HL-60/S4 treated with retinoic acid at 250 ng/mL for 4 days and 3 days (cell line): ENCODE results near the gene METTL25B.

Experiments used
- in situ Hi-C: fragments of 300-500 bp; cut with MboI; formaldehyde crosslinking; loops from 2 replicates; pipeline ENCODE4 v1.7.0; 2022; ENCODE audit warnings: low sequenced_read_pairs

The METTL25B gene

DNA sequence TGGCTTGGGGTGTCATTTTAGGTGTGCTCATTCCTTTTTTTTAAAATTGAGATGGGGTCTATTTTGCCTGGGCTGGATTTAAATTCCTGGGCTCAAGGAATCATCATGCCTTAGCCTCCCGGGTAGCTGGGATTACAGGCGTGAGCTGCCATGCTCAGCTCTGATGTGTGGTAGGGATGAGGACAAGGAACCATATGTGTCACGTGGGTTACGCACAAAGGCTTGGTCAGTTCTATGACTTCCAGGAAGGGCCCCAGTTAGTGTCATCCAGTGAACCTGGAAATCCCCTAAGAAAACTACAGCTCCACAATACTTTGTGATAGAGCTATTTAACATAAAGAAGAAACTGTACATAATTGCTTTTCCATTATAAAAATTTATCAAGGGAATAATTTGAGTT is 6.7 kb upstream of the METTL25B start:
- in situ Hi-C loops, result loop anchor here (25.0 kb wide), 1 partner anchor 166 kb away; the partner anchor contains the start of gene PEAR1

GRCh38 chr1:156725683-156726280 is 2.5 kb upstream of the METTL25B start:
- in situ Hi-C loops, result no loop called here

DNA sequence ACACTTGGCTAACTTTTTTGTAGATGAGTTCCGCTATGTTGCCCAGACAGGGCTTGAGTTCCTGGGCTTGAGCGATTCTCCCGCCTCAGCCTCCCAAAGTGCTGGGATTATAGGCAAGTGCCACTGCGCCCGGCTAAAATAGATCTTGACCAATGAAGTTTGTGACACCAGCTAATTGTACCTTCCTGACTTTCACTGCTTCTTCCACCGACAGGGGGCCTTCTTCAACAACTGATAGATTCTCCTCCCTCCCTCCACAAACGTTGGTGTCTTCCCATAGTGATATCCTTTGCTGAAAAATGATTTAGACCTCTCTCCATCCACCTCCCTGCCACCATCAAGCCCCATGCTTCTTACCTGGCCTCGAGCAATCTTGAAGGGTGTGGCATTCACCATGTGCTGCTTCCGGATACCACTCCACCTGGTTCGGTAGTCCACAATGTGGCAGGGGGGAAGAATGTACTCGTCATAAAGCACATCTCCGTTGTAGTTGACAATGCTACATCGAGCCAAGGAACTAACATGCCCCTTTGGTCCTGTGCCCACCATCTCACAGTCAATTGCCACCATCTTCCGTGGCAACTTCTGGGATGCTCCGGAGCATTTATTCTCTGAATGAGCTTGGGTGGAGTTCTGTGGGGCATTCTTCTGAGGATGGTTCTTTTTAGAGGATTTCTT is 1.6 kb upstream of the METTL25B start:
- in situ Hi-C loops, result no loop called here

DNA sequence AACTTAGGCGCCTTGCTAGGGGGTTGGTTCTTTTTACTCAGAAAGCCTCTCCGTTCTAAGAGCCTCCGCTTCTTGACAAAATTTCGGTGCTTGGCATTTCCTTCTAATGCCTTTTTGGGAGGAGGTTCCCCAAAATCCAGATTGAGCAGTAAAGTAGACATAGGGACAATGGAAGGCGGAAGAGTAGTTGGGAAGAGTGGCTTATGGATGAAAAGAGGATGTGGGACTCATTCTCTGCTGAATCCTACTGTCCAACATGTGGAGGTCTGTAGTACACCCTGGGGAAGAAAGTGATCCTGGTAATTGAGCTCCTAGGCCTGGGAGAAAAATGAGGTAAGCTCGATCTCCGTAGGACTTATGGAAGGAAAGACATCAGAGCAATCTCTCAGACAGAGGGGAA is 777 bp upstream of the METTL25B start:
- in situ Hi-C loops, result no loop called here

- in situ Hi-C loops, result no loop called here
Observed at GRCh38 chr1:156728599-156729462, 562 bp downstream of the METTL25B start, which contains the start of gene ISG20L2. Gene ISG20L2, minus strand, starts transcription at chr1:156728766. Its CDS starts 1,114 bp downstream, at chr1:156727652.

DNA sequence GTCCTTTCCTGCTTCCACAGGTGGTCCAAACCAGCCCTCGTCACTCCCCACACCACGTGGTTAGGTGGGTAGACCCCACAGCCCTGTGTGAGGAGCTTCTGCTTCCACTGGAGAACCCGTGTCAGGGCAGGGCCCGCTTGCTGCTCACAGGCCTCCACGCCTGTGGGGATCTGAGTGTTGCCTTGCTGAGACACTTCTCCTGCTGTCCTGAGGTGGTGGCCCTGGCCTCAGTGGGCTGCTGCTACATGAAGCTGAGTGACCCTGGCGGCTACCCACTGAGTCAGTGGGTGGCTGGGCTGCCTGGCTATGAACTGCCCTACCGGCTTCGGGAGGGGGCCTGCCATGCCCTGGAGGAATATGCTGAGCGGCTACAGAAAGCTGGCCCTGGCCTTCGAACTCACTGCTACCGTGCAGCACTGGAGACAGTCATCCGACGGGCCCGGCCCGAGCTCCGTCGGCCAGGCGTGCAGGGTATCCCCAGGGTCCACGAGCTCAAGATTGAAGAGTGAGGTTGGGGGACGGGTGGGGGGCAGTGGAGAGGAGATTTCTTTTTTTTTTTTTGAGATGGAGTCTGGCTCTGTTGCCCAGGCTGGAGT is 5.8 kb downstream of the METTL25B start:
- in situ Hi-C loops, result no loop called here

GRCh38 chr1:156738407-156738806 is 10.1 kb downstream of the METTL25B start:
- in situ Hi-C loops, result no loop called here

- in situ Hi-C loops, result no loop called here
Observed at GRCh38 chr1:156738916-156739315, 10.6 kb downstream of the METTL25B start.

GRCh38 chr1:156740237-156740740 is 12.0 kb downstream of the METTL25B start:
- in situ Hi-C loops, result no loop called here

DNA sequence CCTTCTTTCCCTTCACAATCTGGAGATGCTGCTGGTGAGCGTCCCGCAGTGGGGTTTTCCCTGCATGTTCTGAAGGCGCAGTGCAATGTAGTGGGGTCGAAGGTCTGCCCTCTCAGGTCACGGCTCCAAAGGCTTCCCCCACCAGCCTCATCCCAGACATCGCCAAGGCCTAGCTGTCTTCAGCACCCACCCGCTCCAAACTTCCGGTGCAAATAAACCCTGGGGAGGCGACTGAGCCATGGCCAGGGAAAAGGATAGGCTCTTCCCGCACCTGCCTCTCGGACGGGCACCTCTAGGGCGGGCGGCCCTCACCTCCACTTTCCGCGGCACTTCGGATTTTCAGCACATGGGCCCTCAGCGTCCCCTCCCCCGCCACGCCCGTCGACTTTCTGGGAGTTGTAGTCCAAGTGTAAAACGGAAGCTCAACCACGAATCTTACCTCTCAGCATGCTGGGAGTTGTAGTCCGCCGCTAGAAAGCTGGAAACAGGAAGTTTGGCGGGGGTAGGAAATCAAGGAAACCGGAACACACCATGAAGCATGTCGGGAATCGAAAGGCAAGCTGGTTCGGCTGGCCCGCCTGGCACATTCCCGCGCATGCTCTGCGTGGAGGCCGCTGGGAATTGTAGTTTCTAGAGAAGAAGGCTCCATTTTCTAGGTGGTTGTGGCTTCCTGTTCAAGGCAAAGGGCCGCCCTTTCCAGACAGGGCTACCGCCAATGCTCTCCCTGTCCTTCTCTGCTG is 12.6 kb downstream of the METTL25B start, which contains the start of gene MRPL24:
MRPL24 (minus strand) TSS at position 348 of the 740 bp plus-strand sequence. CDS start 2,384 bp downstream, outside the sequence.
- in situ Hi-C loops, result no loop called here

DNA sequence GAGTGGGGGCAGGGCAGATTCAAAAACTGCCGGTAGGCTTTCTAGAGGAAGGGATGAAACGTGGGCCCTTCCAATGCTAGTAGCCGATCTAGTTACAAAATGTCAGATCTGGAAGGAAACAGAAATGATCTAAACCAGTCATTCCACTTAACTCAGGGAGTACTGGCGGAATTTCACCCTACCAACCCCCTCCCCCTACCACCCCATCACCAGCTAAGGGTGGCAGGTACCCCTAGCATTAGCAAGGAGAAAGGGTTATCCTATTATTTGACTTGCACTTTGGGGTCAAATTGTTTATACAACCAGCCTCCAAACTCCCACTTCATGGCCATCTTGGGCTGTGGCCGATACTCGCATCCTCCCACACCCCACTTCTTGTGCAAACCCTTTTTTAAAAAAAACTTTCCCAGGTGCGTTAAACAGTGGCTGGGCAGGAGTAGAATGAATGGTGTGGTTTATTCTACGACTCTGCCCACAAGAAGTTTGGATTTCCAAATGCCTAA is 13.3 kb downstream of the METTL25B start:
- in situ Hi-C loops, result no loop called here

DNA sequence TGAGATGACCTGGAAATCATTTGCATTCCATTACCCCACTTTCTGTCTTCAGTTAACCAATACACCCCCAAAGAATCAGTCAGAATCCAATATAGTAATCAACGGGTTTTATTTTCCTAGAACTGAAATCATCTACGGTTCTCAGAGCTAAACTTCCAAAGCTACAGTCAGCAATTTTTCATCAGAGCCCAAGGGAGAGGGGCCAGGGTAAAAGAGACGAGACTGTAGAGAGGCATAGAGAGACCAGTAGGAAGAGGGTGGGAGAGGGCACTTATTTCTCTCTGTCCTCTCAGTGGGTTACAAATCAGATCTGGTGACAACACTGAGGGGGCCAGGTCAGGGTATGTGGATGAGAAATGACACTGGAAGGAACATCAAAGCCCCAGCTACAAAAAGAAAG is 13.7 kb downstream of the METTL25B start:
- in situ Hi-C loops, result no loop called here

DNA sequence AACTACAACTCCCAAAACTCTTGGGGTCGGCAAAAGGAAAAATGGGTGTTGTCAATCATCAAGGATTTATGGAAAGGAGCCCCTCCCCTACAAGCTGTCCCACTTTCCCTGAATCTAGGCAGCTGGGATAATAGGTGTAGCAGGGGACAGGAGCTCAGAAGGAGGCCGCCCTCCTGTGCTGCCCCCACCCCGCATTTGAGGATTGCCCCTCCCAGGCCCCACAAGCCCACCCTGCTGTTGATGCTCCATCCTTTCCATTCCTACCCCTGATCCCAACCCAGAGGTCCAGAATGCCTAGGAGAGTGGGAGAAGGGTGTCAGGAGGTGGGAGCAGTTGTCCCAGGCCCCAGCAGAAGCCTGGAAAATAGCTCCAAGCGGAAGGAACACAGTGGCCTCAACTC is 14.5 kb downstream of the METTL25B start:
- in situ Hi-C loops, result no loop called here

DNA sequence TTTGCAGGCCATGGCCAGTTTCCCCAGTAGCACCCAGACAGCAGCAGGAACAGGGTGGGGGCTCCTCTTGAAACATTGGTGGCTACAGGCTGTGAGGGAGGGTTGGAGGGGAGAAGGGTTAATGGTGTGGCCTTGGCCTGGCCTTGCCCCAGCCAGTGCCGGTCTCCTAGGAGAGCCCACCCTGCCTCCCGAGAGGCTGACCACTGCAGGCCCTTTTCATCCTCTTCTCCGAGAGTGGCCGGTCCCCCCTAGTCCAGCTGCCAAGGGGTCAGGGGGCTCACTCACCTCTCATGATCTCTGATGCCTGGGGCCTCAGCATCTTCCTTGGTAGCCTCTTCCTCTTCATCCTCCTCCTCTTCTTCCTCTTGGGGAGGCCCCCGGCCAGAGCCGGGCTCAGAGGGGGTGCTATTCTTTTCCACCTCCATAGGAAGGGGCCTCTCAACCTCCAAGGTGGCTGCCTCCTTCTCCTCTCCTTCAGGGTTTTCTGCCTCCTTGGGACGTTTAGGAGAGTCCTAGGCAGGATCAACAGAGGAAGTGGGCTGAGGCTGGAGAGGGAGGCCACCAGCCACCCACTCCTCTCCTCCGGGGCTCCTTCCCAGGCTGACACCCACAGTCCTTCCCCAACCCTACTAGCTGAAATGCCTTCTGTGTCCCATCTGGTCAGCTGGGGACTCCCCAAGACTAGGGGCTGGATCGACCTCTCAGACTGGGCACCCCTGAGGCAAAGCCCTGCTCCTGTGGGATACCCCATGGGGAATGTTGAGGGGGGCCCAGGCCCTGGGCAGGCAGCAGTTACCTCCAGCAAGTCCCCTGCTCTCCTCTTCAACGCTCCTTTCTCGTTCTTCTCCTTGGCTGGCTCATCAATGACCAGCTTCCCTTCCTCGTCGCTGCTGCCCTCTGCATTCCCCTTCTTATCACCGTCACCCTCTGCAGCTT is 15.4 kb downstream of the METTL25B start:
- in situ Hi-C loops, result no loop called here

DNA sequence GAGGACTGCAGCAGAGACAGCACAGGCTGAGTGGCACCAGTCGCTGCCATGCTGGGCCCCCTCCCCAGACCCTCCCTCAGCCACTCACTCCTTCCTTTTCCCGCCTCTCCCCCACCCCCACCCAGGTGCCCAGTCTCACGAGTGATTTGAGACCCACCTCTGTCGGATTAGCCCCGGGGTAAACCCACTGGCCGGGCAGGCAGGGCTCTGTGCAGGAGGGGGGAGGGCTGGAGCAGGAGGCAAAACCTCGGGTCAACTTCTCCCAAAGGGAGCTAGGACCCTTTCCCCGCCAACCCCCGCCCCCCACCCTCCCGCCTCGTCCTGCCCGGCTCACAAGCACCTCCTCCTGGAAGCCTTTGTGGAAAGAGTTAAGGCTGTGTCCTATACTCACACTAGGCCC is 16.1 kb downstream of the METTL25B start:
- in situ Hi-C loops, result no loop called here

DNA sequence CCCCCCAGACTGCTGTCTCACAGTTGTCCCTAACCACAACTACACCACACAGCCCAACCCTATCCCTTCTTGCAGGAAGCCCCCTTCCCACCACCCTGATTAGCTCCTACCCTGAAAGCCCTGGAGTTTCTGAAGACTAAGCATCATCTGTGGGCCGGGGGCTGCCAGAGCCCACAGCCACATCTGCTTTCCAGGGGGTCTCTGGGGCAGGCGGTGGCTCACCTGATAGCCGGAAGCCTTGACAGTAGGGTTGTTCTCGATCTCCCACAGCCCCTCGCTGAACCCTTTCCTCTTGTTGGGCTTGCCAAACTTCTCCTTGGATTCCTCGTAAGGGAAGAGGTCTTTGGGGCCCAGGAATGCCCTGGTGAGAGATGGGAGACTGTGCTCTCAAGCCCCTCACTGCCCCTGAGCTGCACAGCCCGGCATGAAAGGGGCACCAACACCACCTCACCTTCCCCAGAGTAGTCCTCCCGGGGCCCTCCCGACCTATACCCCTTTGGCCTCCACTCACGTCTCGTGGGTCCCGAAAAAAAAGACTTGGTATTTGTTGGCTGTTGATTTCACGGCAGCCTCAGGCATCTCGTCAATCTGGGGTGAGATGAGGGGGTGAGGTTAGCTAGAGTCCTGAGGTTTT is 16.6 kb downstream of the METTL25B start:
- in situ Hi-C loops, result no loop called here

DNA sequence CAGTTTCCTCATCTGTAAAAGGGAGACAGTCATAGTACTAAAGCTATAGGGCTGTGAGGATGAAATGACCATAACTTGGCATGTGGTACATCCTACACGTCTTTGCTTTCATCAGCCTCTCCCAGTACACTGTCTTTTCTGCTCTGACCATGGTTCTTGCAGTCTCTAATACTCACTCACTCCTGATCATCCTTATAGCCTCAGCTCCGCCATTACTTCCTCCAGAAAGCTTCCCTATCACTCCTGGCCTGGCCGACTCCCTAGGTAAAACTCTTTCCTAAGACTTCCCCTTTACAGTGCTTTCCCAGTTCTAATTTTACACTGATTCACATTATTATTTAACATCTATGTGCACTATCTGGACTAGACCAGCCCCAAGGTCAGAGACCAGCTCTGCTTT is 17.6 kb downstream of the METTL25B start:
- in situ Hi-C loops, result no loop called here

DNA sequence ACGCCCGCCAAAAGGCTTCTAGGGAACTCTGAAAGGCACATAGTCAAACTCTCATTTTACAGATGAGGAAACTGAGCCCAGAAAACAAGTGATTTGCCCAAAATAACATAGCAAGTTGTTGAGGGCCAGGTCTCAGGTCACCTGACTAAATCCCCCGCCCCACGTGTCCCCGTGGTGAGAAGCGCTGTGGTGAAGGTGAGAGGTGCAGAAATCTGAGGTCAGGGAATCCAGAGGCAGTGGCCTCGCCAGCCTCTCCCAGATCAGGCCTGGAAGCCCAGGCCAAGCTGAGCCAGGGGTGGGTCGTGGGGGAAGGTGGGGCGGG is 18.1 kb downstream of the METTL25B start:
- in situ Hi-C loops, result no loop called here
